ENCODE data around the gene MARK4.

DNA sequence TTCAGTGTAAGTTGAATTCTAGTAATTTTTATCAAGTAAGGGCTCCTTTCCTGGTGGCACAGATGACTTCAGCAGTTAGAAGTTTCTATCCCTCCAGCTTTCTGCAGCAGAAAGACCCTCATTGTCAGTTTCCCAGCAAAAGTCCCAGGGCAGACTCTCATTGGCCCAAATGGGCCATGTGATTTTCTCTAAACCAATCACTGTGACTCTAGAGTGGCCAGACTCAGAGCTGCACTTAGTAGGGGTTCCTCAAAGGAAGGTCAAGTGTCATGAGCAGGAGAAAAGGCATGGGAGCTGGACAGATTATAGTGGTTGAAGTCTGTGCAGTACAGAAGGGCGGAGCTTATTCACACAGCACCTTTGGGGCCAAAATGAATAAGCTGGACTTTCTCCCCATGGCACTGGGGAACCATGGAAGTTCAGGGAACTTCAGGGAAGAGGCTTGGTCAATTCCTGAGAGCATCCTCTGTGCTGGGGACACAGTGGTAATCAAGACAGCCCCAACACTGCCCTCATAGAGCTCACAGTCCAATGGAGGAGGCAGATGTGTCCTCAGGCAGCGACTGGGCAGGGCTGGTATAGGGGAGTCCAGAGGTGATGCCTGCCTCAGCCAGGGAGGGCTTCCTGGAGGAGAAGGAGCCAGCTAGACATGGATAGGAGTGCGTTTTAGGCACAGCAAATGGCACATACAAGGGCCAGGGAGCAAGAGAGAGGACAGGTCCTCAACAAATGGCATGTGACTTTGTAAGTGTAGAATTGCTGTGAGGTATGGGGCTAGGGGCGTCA, 53.3 kb downstream of the MARK4 start:
- TF ChIP-seq, protein P1, sequence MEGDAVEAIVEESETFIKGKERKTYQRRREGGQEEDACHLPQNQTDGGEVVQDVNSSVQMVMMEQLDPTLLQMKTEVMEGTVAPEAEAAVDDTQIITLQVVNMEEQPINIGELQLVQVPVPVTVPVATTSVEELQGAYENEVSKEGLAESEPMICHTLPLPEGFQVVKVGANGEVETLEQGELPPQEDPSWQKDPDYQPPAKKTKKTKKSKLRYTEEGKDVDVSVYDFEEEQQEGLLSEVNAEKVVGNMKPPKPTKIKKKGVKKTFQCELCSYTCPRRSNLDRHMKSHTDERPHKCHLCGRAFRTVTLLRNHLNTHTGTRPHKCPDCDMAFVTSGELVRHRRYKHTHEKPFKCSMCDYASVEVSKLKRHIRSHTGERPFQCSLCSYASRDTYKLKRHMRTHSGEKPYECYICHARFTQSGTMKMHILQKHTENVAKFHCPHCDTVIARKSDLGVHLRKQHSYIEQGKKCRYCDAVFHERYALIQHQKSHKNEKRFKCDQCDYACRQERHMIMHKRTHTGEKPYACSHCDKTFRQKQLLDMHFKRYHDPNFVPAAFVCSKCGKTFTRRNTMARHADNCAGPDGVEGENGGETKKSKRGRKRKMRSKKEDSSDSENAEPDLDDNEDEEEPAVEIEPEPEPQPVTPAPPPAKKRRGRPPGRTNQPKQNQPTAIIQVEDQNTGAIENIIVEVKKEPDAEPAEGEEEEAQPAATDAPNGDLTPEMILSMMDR (IDR thresholded peaks at IDR 0.05): no peak
- TF ChIP-seq POLR2A (IDR thresholded peaks at IDR 0.05): no peak

Data from lower leg skin (tissue), 3 donors.